ENCODE results near the gene UGT1A6.
"Not testable (repeated sequence)": the region's sequence is repeated elsewhere in the genome, so short reads cannot be mapped to it uniquely, and the experiment has no call there.

The UGT1A6 gene

GRCh38 chr2:233692648-233693047 lies at the start of gene UGT1A6:
UGT1A6 (plus strand) TSS chr2:233692890; CDS start chr2:233693005, 115 bp downstream.
- no peak for DNase-seq

DNA sequence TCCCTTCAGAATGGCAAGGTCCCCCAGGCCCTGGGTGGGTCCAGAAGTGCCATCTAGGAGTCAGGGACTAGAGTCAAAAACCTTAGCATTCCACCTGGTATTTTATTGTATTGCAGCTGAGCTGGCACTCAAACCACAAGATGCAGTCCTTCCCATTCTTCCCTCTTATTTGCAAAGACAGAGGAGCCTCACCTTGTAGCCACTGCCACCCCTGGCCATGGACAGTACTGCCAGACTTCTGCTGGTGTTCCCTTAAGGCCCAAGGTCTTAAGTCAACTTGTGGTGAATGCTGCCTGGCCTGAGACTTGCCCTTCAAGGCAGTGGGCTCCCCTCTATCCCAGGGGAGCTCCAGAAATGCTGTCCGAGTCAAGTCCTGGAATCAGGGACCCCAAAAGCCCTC lies 49.6 kb upstream of the UGT1A6 start:
- DNase-seq: no peak

DNA sequence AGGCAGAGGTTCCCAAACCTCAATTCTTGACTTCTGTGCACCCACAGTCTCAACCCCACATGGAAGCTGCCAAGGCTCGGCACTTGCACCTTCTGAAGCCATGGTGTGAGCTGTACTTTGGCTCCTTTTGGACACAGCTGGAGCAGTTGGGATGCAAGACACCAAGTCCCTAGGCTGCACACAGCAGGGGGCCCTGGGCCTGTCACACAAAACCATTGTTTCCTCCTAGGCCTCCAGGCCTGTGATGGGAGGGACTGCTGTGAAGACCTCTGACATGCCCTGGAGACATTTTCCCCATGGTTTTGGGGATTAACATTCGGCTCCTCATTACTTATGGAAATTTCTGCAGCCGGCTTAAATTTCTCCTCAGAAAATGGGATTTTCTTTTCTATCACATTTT lies 46.7 kb upstream of the UGT1A6 start:
- DNase-seq: not testable (repeated sequence)

- DNase-seq: no peak
Measured at GRCh38 chr2:233650981-233651380, 41.7 kb upstream of the UGT1A6 start.

- DNase-seq: no peak
Measured at GRCh38 chr2:233651430-233651829, 41.3 kb upstream of the UGT1A6 start.

GRCh38 chr2:233654501-233654900 lies 38.2 kb upstream of the UGT1A6 start:
- no peak for DNase-seq

GRCh38 chr2:233655043-233655442 lies 37.6 kb upstream of the UGT1A6 start:
- no peak for DNase-seq

- DNase-seq: not testable (repeated sequence)
Measured at GRCh38 chr2:233655943-233656342, 36.7 kb upstream of the UGT1A6 start.

GRCh38 chr2:233656443-233656842 lies 36.2 kb upstream of the UGT1A6 start:
- DNase-seq: no peak

GRCh38 chr2:233658610-233659009 lies 34.1 kb upstream of the UGT1A6 start:
- DNase-seq: no peak

GRCh38 chr2:233663911-233664310 lies 28.8 kb upstream of the UGT1A6 start:
- DNase-seq: no peak

DNA sequence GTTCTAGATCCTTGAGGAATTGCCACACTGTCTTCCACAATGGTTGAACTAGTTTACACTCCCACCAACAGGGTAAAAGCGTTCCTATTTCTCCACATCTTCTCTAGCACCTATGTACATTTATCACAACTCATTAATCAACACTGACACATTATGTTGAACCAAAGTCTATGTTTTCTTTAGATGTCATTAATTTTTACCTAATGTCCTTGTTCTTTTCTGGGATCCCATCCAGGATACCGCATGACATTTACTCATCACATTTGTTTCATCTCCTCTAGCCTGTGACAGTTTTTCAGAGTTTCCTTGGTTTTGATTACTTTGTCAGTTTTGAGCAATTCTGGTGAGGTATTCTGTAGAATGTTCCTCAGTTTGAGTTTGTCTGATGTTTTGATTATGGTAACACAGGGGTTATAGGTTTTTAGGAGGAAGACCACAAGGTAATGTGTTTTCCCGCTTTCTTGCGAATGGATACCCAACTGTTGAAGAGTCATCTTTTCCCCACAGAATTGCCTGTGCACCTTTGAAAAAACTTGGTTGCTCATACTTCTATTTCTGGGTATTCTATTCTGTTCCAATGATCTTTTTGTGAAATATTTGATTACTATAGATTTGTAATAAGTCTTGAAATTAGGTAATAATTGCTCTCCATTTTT lies 24.0 kb upstream of the UGT1A6 start:
- DNase-seq: no peak

DNA sequence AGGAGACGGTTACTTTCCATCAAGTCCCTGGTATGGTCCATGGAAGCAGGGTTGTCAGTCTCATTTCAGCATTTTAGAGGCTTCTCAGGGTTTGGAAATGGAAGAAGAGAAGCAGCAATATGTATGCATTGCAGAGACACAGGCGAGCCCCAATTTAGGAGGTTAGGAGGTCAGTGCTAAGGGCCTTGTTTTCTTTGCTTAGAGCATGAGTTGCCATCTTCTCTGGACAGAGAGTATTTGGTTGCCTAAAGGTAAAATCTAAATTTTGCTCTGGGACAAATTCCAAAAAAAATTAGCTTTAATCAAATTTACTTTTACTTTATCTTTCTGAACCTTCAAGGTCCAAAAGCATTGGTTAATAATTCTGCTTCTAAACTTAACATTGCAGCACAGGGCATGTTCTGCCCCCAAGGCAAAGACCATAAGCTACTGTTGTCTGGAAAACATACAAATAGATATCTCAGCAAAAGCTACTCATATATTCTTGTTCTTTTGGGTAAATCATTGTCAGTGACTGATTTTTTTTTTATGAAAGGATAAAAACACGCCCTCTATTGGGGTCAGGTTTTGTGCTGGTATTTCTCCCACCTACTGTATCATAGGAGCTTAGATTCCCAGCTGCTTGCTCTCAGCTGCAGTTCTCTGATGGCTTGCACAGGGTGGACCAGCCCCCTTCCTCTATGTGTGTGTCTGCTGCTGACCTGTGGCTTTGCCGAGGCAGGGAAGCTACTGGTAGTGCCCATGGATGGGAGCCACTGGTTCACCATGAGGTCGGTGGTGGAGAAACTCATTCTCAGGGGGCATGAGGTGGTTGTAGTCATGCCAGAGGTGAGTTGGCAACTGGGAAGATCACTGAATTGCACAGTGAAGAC lies 21.2 kb upstream of the UGT1A6 start, which contains the start of gene UGT1A9:
TSS of gene UGT1A9 (plus strand) at position 609 of the 872 bp plus-strand sequence. CDS start at position 646, 37 bp downstream.
- no peak for DNase-seq

DNA sequence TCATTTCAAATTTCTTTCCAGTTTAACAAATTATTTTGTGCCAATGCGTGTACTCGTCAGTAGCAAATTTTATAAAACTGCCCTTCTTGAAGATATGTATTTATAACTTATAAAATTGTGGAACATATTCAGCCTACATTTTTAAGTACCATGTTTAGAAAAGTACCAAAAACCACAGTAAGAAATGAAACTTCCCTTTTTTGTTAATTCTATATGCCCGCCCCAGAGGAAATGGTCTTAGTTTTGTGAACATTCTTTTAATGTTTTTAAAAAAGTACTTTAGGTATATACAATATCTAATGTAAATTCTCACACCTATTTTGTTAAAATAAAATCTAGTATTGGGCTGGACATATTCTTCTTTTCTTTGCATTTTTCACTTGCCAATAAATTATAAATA lies 19.8 kb upstream of the UGT1A6 start:
- no peak for DNase-seq

GRCh38 chr2:233673896-233674295 lies 18.8 kb upstream of the UGT1A6 start:
- no peak for DNase-seq

GRCh38 chr2:233674314-233674713 lies 18.4 kb upstream of the UGT1A6 start:
- no peak for DNase-seq

DNA sequence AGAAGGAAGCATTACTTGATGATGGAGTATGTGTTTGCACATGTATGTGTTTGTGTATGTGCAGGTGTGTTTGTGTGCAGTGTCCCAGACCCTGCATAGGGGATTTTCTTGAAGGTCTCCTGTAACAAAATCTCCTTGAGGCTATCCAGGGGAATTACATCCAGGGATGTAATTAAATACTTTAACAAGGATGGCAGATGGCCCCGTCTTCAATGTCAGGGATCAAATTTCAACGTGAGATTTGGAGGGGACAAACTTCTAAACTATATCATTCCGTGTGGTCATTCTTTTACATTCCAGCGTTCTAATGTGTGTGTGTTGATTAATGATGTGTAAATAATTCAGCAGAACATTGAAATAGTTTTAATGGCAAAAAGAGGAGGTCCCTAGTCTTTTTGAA lies 17.7 kb upstream of the UGT1A6 start:
- no peak for DNase-seq

GRCh38 chr2:233676046-233676445 lies 16.6 kb upstream of the UGT1A6 start:
- DNase-seq: no peak

- no peak for DNase-seq
Measured at GRCh38 chr2:233679196-233679595, 13.5 kb upstream of the UGT1A6 start.

DNA sequence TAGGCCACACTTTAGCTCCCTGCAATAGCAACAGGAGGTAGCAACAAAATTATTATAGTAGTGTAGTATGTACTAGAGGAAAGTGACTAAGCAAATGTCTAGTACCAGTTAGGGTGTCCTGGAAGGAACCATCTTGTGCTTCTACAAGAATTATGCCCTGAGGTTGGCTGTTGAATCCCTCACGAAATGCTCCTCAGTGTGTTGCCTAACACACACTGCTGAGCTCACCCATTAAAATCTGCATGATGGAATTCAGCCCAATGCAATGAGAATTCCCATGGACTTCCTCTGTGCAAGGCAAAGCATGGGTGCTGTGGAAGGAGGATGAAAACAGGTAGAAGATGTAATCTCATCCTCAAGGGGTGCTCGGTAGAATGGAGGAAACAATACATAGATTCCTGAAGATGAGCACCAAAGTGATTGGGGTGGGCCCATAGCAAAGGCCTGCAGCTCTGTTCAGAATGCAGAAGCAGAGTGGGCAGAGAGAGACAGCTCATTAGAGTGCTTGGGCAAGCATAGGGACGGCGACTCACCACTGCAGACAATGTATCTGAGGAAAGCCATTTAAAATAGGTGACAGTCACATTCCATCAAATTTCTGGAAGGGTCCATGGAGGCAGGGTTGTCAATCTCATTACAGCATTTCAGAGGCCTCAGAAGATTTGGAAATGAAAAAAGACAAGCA lies 12.2 kb upstream of the UGT1A6 start:
- DNase-seq: no peak

DNA sequence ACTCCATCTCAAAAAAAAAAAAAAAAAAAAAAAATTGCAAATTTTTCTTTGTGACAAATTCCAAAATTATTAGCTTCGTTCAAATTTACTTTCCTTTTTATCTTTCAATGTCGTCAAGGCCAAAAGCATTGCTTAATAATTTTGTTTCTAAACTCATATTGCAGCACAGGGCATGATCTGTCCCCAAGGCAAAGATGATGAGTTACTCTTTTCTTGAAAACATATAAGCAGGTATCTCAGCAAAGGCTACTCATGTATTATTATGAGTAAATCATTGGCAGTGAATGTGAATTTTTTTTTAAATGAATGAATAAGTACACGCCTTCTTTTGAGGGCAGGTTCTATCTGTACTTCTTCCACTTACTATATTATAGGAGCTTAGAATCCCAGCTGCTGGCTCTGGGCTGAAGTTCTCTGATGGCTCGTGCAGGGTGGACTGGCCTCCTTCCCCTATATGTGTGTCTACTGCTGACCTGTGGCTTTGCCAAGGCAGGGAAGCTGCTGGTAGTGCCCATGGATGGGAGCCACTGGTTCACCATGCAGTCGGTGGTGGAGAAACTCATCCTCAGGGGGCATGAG lies 11.1 kb upstream of the UGT1A6 start, which contains the start of gene UGT1A7:
TSS of gene UGT1A7 (plus strand) at position 381 of the 579 bp plus-strand sequence. CDS start at position 418, 37 bp downstream.
- no peak for DNase-seq

DNA sequence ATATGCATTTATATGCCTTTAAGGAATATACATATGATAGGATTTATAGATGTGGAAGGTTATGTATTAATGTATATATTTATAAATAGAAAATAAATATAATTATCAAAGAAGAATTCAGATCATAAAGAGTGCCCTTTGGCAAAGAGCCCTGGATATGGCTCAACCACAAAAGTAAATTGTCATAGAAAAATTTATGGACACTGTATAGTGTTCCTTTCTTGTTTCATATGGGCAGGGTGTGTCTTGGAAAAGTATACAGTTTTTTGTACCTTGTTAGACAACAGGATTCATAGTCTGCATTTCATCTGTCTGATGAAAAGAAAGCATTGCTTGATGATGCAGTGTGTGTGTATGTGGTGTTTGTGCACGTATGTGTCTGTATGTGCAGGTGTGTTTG lies 8.1 kb upstream of the UGT1A6 start:
- DNase-seq: no peak

- no peak for DNase-seq
Measured at GRCh38 chr2:233686928-233687327, 5.8 kb upstream of the UGT1A6 start.

Measured in activated CD4-positive, alpha-beta T cell treated with anti-CD3 and anti-CD28 coated beads, Interleukin-2, amount 50 U/mL, for 4 hours (primary cell).